Stimulated activated naive CD4-positive, alpha-beta T cell treated with Interleukin-2 at 50 U/mL for 16 hours (primary cell): ENCODE results near the gene MCC.

Experiments
- DNase-seq: peaks from one replicate; lab custom pipeline; 2025; lab: John Stamatoyannopoulos, UW

MCC gene

GRCh38 chr5:113199122-113199905, 288.9 kb downstream of the MCC start:
- DNase-seq: no peak

- DNase-seq: no peak
Measured at GRCh38 chr5:113197456-113198200, 290.6 kb downstream of the MCC start.

GRCh38 chr5:113195771-113196170, 292.5 kb downstream of the MCC start:
- no peak for DNase-seq

GRCh38 chr5:113195251-113195650, 293.0 kb downstream of the MCC start:
- DNase-seq: no peak

DNA sequence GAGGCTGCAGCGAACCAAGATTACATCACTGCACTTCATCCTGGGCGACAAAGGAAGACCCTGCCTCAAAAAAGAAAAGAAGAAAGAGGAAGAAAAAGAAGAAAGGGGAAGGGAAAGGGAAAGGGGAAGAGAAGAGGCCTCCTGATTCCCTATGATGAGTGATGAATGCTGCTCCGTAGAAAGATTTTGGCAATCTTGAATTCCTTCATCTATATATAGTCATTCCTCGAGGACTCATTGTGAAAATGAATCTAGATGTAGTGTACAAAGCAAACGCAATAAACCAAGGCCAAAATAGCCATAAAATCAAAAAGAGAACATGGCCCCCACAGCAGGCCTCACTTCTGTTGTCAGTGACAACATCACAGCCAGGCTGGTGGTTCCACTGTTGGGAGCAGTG, 293.7 kb downstream of the MCC start:
- DNase-seq: no peak

- no peak for DNase-seq
Measured at GRCh38 chr5:113194125-113194524, 294.1 kb downstream of the MCC start.

DNA sequence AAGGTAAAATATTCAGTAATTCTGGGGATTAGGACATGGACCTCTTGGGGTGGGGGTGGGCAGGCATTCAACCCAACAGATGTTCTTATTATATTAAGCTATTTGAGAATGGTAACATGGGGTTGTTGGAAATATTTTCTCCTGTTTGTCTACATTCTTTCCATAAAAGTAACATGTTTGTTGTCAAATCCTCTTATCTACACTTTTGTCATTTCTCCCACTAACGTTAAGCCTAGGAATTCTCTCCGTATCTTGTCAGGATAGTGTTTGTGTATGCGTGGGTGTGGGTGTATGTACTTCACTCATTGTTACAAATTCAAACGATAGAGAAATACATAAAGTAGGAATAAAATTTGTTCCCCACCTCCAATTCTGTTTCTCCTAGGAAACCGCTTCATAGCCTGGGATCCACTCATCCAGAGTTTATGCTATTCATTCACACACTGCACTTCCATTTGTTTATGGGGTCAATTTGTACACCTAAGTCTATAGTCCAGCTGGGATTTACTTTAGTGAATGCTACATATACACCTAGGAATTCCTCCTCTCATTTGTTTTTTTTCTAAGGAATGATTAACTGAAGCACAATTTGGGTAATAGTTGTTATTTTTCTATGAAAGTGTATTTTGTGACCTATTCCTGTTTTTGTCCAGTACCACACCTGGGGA, 294.8 kb downstream of the MCC start:
- DNase-seq: no peak

- no peak for DNase-seq
Measured at GRCh38 chr5:113192541-113192940, 295.7 kb downstream of the MCC start.

- no peak for DNase-seq
Measured at GRCh38 chr5:113190347-113190746, 297.9 kb downstream of the MCC start.

- no peak for DNase-seq
Measured at GRCh38 chr5:113189291-113189690, 299.0 kb downstream of the MCC start.

GRCh38 chr5:113188436-113188835, 299.8 kb downstream of the MCC start:
- no peak for DNase-seq

- no peak for DNase-seq
Measured at GRCh38 chr5:113187906-113188305, 300.3 kb downstream of the MCC start.

DNA sequence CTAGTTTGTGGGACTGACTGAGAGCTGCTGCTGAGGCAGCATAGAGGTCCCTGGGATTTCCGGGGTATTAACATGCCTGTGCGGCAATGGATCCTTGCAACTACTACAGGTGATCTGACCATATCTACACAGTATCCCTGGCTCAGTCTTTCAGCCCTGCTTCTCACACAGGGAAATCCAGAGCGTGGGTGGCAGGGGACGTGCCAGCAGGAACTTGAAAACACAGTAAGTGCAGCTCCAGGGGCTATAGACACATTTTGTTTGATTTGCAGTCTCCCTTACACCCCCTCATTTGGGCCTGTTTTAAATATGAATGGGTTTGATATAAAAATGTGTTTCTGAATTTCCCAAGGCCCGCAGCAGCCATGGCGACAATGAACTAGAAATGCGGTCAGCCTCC, 302.2 kb downstream of the MCC start:
- no peak for DNase-seq

DNA sequence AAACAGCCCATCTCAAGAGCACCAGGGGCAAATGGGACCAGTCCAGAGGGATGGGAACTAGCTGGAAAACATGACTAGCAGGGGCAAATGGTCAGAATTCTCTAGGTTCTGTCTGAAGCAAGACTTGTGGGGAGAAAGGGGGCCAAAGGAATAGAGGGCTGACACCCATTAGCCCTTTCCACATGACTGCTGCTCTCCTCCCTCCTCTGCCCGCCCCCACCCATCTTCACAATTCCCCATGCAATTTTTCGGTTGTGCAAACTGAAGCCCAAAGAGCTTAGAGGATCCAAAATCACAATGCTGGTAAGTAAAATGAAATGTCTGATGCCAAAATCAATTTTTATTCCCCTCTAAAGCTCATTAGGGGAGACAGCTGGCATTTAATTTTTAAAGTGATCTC, 304.6 kb downstream of the MCC start:
- DNase-seq: no peak

DNA sequence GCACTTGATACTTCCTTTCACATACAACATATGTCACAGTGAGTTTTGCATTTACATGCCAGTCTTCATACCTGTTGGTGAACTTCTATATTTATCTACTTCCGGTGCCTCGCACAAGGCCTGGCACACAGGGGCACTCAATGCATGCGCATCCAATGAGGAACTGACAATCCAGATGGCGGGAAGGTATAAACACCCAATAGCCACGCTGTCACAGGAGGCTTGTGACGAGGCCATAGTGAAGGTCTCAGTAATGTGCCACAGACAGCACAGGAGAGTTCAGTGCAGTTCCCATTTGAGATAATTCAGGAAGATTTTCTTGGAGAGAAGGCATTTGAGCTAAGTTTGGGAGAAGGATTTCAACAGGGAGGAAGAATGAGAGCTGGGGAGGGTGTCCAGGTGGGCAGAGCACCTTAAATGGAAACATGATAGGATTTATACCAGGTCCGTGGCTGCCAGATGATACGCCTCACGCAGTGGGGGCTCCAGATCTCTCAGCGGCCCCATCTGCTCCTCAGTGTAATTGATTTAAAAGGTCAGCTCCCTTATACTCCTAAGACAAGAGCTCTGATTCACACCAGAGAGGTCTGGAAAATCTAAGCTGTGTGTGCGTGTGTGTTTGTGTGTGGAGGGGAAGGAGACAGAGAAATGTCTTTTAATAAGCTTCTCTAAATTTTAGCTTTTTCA, 305.5 kb downstream of the MCC start:
- DNase-seq: no peak

GRCh38 chr5:113181853-113182490, 306.3 kb downstream of the MCC start:
- DNase-seq: no peak

DNA sequence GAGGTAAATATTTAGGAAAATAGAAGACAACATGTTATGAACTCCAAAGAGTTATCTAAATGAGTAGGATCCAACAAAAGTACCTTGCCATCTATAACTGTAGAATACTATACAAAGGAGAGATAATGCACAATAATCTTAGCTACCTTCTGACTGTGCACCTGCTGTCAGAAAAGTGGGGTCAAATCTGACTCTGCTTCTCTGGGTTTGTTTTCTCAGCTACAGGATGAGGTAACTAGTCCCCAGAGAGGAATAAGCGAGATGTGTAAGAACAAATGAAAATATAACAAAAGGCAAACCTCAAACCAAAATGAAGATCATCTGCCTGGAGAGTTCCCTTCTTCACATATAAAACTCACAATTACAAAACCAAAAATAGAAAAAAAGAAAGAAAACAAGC, 306.8 kb downstream of the MCC start:
- no peak for DNase-seq

GRCh38 chr5:113179156-113179555, 309.1 kb downstream of the MCC start:
- DNase-seq: no peak

- DNase-seq: no peak
Measured at GRCh38 chr5:113178073-113178779, 310.0 kb downstream of the MCC start.

- DNase-seq: no peak
Measured at GRCh38 chr5:113177225-113177624, 311.0 kb downstream of the MCC start.

DNA sequence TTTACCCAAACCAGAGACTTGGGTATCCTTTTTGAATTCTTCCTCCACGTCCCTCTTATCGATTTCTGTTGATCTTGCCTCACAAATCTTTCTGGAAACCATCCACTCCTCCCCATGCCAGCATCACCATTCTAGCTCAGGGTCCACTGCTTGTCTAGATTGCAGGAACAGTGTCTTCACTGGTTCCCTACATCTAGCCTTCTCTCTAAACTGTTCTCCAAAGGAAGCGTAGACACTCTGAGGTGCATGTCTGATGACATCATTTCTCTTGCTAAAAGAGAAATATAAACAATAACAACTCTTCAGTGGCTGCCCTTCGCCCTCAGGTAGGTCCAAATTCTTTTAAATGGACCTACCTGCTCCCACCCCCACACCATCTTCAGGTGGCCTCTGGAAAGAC, 311.5 kb downstream of the MCC start:
- no peak for DNase-seq
